Measurements from ENCODE around the gene SH2D5.
"Not testable (repeated sequence)": the region's sequence is repeated elsewhere in the genome, so short reads cannot be mapped to it uniquely, and the experiment has no call there.

Gene SH2D5

DNA sequence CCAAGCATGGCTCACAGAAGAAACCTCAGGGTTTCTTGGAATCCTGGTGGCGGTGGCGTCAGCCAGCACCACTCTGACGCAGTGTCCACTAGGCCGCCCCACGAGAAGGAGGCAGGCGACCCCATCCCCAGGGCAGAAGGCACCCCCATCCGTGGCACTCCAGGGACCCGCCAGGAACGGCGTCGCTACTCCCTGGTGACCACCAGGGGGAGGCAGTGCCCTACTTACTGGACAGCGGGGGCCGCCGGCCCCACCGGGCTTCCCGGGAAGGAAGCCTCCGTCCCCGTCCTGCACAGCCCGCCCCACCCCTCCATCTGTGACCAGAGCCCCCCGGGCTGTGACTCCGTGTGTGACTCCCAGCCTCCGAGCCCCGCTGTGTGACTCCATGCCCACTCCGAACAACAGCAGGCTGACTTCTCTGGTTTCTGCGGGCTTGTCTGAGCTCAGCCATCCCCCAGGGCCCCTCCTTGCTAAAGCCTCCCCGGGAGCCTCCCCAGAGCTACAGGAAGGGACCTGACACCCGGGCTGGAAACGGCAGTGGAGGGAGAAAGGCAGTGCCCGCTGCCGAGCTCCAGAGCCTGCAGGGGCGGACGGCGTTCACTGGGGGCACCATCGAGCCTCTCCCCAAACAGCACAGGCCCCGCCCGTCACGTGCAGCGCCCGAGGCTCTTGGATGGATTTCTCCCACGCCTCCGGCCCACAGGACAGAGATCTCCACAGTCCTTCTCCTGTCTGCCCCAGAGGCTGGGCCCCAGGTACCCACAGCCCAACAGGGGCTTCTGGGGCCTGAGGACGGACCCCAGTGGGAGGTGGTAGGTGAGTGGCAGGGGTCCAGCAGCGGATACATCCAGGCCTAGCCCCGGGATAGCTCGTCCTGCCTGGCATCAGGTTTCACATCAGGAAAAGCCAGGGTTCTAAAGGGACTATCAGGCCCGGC lies 35.8 kb downstream of the SH2D5 start:
- peak; percentile 44 for DNase-seq (ENCODE audit: low read depth in 2 of 2, low spot score in 1 of 2)

GRCh38 chr1:20695515-20695914 lies 37.0 kb downstream of the SH2D5 start:
- no peak for DNase-seq (ENCODE audit: low read depth in 2 of 2, low spot score in 1 of 2)

- no peak for DNase-seq (ENCODE audit: low read depth in 2 of 2, low spot score in 1 of 2)
Observed at GRCh38 chr1:20693623-20694022, 38.9 kb downstream of the SH2D5 start.

- DNase-seq (ENCODE audit: low read depth in 2 of 2, low spot score in 1 of 2) = no peak
Observed at GRCh38 chr1:20691872-20692271, 40.6 kb downstream of the SH2D5 start.

DNA sequence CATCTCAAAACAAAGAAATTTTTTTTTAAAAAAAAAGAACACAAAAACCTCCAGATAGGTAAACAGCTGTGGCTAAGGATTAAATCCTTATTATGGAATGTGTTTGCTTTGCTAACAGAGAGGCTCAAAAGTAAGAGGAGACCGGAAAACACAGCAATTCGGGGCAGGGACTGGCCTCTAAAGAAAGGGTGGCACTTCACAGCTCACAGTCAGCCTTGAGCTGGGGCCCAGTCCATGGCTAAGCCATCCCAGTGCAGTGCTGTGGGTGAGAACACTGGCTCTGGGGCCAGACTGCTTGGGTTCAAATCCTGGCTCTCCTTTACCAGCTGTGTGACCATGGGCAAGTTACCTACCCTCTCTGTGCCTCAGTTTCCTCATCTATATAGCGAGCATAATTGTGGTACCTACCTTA lies 42.9 kb downstream of the SH2D5 start:
- DNase-seq (ENCODE audit: low read depth in 2 of 2, low spot score in 1 of 2) = no peak

GRCh38 chr1:20686883-20687725 lies 45.4 kb downstream of the SH2D5 start:
- no peak for DNase-seq (ENCODE audit: low read depth in 2 of 2, low spot score in 1 of 2)

DNA sequence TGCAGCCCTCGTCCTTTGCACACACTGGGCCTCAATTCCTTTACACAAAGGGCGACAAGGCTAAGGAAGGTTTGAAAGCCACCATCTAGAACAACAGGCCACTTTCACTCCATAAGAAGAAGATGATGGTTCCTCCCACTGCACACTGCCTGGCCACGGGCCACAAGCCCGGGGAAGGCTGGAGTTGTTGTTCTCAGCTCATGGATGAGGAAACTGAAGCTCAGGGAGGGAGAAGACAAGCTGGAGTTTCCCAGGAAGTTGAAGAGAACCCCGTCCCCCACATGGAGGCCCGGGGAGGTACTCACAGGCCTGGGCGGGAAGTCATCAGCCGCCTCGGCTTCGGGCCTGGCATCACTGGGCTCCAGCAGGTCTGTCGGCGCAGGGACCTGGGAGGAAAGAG lies 46.8 kb downstream of the SH2D5 start:
- DNase-seq (ENCODE audit: low read depth in 2 of 2, low spot score in 1 of 2) = no peak

DNA sequence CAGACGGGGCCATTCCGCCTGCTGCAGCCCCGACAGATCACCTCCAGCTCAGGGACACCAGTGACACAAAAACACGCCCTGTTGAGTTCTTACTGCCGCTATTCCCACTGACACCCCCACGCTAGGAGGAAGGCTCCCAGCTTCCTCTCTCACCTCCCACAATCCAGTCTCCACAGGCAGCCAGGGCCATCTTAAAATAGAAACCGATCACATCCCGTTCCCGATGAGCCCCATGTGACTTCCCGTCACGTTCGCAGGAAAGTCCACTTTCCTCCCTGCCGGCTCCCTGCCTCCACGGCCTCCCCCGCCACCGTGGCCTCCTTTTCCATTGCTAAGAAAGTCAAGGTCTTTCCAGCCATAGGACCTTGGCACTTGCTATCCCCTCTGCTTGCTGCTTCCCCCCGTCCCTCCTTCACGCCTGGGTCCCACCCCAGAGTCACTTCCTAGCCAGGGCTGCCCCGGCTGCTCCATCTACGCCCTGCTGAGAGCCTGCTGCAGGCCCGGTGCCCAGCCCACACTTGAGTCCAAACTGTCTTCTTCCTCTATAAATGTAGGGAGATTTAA lies 47.3 kb downstream of the SH2D5 start:
- no peak for DNase-seq (ENCODE audit: low read depth in 2 of 2, low spot score in 1 of 2)

GRCh38 chr1:20684651-20685050 lies 47.9 kb downstream of the SH2D5 start:
- no peak for DNase-seq (ENCODE audit: low read depth in 2 of 2, low spot score in 1 of 2)

DNA sequence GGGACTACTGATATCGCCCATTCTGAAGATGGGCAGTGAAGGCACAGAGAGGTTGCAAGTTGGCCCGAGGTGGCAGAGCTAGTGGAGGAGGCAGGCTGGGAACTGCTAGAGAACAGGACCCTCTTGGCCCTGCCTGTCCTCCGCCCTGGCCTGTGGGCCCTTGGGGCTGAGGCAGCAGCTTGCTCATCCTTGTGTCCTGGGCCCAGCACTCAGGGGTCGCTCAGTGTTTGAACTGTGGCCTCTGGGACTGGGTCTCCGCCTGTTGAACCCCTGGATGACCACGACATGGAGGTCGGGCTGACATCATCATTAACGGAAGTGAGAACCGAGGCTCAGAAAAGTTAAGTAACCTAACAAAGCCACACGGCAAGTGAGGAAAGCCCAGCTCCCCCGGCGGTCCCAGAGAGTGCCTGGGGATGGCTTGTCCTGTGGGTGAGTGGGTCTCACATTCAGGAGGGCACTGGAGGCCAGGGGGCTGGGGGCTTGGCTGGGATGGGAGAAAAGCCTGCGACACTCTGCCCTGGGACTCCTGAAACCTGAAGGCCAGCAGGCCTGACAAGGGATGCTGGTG lies 48.4 kb downstream of the SH2D5 start:
- no peak for DNase-seq (ENCODE audit: low read depth in 2 of 2, low spot score in 1 of 2)

DNA sequence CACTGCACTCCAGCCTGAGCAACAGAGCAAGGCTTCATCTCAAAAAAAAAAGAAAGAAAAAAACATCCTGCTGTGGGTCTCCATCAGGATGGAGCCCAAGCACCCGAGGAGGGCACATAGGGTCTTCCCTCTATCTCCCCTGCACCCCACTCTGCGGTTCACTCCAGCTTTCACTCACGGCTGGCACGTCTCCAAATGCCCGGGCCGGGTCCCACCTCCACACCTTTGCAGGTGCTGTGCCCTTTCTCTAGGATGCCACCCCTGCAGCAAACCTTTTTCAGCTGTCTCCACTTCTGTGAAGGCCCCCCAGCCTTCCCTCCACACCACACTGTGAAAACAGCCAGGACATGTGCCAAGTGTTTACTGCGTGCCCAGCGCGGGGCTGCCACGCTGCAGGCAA lies 48.9 kb downstream of the SH2D5 start:
- no peak for DNase-seq (ENCODE audit: low read depth in 2 of 2, low spot score in 1 of 2)

DNA sequence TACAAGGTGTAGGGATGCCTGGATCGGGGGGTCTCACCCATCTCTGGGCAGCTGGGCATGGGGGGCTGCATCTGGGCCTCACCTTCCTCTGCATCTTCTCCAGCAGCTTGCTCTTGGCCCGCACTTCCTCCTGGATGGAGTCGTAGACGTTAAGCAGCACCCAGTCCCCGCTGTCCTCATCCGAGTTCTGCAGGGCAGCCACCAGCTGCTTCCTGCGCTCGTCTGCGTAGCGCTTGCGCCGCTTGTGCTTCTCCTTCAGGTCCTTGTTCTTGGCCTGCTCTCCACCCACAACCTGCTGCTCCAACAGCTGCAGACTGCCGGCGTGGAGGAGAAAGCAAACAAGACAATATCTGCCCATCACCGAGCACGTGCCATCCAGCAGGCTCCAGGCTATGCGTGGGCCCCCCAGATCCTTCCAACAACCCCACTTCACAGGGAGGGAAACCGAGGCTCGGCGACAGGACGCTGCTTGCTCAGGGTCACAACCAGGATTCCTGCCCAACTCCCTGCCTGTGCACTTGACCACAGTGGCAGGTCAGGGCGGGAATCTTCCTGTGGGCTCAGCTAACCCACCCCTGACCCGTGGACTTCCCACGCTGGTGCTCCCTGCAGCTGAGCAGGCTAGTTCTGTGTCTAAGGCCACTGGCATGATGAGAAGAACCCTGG lies 49.8 kb downstream of the SH2D5 start:
- DNase-seq (ENCODE audit: low read depth in 2 of 2, low spot score in 1 of 2) = no peak

GRCh38 chr1:20681999-20682398 lies 50.5 kb downstream of the SH2D5 start:
- no peak for DNase-seq (ENCODE audit: low read depth in 2 of 2, low spot score in 1 of 2)

GRCh38 chr1:20680269-20680668 lies 52.2 kb downstream of the SH2D5 start:
- no peak for DNase-seq (ENCODE audit: low read depth in 2 of 2, low spot score in 1 of 2)

DNA sequence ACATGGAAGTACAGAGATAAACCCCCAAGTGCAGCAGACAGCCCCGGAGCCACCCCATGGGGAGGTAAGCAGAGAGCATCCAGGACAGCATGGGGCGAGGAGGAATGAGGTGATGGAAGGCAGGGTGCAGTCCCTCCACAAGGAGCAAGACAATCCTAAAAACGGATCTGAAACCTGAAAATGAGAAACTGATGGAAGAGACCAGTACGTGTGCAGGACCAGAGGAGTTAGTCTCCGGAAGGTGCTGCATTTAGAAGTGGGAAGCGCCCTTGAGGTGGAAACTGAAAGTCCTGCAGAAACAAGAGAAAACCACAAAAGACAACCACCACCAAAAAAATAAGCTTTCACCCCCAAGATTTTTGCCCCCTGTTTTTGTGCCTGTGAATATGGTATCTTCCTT lies 53.9 kb downstream of the SH2D5 start:
- no peak for DNase-seq (ENCODE audit: low read depth in 2 of 2, low spot score in 1 of 2)

GRCh38 chr1:20673626-20674025 lies 58.9 kb downstream of the SH2D5 start:
- DNase-seq (ENCODE audit: low read depth in 2 of 2, low spot score in 1 of 2) = not testable (repeated sequence)

DNA sequence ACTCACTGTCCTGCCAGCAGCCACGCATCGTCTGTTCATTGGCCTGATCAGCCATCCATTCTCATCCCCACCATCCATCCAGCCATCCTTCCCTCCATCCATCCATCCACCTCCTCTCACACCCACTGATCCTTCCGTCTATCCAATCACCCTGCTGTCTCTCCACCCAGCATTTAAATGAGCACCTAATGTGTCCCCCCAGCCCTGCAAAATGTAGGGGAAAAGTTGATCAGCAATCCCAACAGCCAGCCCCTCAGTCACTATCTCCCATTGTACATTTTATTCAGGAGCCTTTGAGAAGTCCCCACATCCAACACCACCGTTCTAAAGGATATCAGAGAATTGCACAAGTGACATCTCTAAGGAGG lies 60.3 kb downstream of the SH2D5 start:
- no peak for DNase-seq (ENCODE audit: low read depth in 2 of 2, low spot score in 1 of 2)

GRCh38 chr1:20670936-20671335 lies 61.6 kb downstream of the SH2D5 start:
- DNase-seq (ENCODE audit: low read depth in 2 of 2, low spot score in 1 of 2) = no peak
